Keratinocyte (primary cell): Measurements from ENCODE around the gene NR2C1.

Experiments used
- CTCF ChIP-seq, 3 experiments: IDR thresholded peaks in 1 of 3; conservative IDR thresholded peaks in 1 of 3; optimal IDR thresholded peaks in 1 of 3; 2 replicates in 2 of 3; 3 replicates in 1 of 3; pipeline versions ENCODE3 to v1.5.1; 2011; ENCODE audit warnings: low read length in 3 of 3, mild to moderate bottlenecking in 3 of 3, moderate library complexity in 2 of 3, control low read depth in 1 of 3, inconsistent platforms in 1 of 3; ENCODE audit not compliant: insufficient read depth in 2 of 3; ENCODE audit errors: extremely low read depth in 1 of 3
- EZH2 ChIP-seq: IDR thresholded peaks from one replicate; pipeline ENCODE4 v1.6.1; 2012; ENCODE audit warnings: inconsistent platforms, mild to moderate bottlenecking, low read length, moderate library complexity

- no peak for TF ChIP-seq CTCF (optimal IDR thresholded peaks at IDR 0.05 in 1 of 3, IDR thresholded peaks at IDR 0.05 in 1 of 3, conservative IDR thresholded peaks at IDR 0.05 in 1 of 3; ENCODE audit: extremely low read depth in 1 of 3, insufficient read depth in 2 of 3, low read length in 3 of 3)
- TF ChIP-seq EZH2, result no peak
Observed at GRCh38 chr12:95083471-95083870, 10.1 kb upstream of the NR2C1 start.
